Progenitor cell of endocrine pancreas (in vitro differentiated cells): ENCODE results near the gene ACAD9. TPM values are rescaled to one million over a fixed set of nuclear protein-coding genes. Genes with fewer than 3 reads are reported as not detected.

Experiments used
- DNase-seq: peaks from one replicate; pipeline ENCODE4 v3.0.0; 2021; ENCODE audit warnings: low spot score; ENCODE audit not compliant: unreplicated experiment
- H3K27ac Mint-ChIP-seq: 2 replicates; pipeline ENCODE4 v1.8.0; 2021; ENCODE audit warnings: mild to moderate bottlenecking, moderate library complexity, mixed read lengths
- H3K27me3 Mint-ChIP-seq: 2 replicates; pipeline ENCODE4 v1.8.0; 2021; ENCODE audit warnings: mixed read lengths
- H3K36me3 Mint-ChIP-seq: 2 replicates; pipeline ENCODE4 v1.8.0; 2022; ENCODE audit warnings: mixed read lengths; ENCODE audit not compliant: insufficient read depth
- H3K4me1 Mint-ChIP-seq: 2 replicates; pipeline ENCODE4 v1.8.0; 2021; ENCODE audit warnings: low read depth, mixed read lengths
- H3K4me3 Mint-ChIP-seq: 2 replicates; pipeline ENCODE4 v1.8.0; 2021; ENCODE audit warnings: low read depth, mild to moderate bottlenecking, moderate library complexity, mixed read lengths
- H3K9me3 Mint-ChIP-seq: 2 replicates; pipeline ENCODE4 v1.8.0; 2021; ENCODE audit warnings: low read depth, mixed read lengths
- CTCF ChIP-seq: fragments of 200-600 bp; sonication (generic); IDR thresholded peaks from one replicate; pipeline ENCODE4 v1.5.0; 2021; ENCODE audit warnings: antibody characterized with exemption, mild to moderate bottlenecking; ENCODE audit not compliant: unreplicated experiment
- total RNA-seq: library from RNA; stranded (reverse); gene quantifications from 2 replicates; pipeline ENCODE4 v1.2.1, GENCODE V29; 2021

Gene ACAD9
- total RNA-seq, 1 donor from 2014 or later = 57.0 TPM

GRCh38 chr3:128844502-128844901, 34.9 kb upstream of the ACAD9 start:
- no peak for TF ChIP-seq CTCF
- no peaks in the 10 kb centered on the region for H3K36me3 Mint-ChIP-seq
- H3K9me3 Mint-ChIP-seq = no peaks in the 10 kb centered on the region
- no peak for DNase-seq
- H3K27me3 Mint-ChIP-seq = no peaks in the 10 kb centered on the region
- H3K4me1 Mint-ChIP-seq = peaks cover 7% of the 10 kb centered on the region
- no peak overlapping the region for H3K4me3 Mint-ChIP-seq
- no peak overlapping the region for H3K27ac Mint-ChIP-seq

DNA sequence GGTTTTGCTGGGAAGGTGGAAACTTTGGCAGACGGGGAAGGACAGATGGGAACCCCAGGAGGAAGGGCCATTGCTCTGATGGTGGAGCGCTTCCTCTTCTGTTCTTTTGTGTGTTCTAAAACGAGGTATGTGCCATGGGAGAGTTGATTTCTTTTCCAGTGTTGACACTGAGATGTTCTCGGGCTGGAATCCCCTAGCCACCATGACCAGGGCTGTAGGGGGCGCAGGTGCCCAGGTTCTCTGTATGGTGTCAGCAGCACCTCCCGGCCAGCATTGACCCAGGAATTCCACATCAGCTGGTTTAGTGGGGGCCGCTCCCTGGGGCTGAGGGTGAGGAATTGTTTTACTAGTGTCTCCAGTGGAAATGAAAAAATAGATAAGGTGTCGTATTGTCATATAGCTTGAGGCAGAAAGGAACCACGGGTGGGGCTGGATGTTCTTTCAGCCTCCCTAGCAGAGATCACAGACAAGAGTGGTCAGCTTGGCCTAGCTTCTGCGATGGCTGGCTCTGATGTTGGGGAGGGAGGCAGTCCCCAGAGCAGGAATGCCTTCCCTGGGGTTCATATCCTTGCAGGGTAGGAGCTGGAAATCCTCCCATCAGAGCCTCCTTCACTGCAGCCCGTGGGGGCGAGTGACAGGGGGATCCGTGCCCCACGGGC, 34.2 kb upstream of the ACAD9 start:
- H3K27ac Mint-ChIP-seq = peak overlapping the region; percentile 33

GRCh38 chr3:128845778-128846485, 33.5 kb upstream of the ACAD9 start:
- Mint-ChIP-seq H3K4me1 (peaks cover 7% of the 10 kb centered on the region), H3K4me3 (peak overlapping the region; percentile 75), H3K27ac (peak overlapping the region; percentile 27), H3K27me3 (no peaks in the 10 kb centered on the region), H3K36me3 (no peaks in the 10 kb centered on the region), H3K9me3 (no peaks in the 10 kb centered on the region)
- peak; percentile 65 for DNase-seq
- peak; percentile 67 for TF ChIP-seq CTCF

More for the DNA sequence above, 34.2 kb upstream of the ACAD9 start:
- peak; percentile 35 for TF ChIP-seq CTCF
- Mint-ChIP-seq H3K27me3 (no peaks in the 10 kb centered on the region), H3K4me3 (peak overlapping the region; percentile 75), H3K4me1 (peaks cover 7% of the 10 kb centered on the region), H3K9me3 (no peaks in the 10 kb centered on the region), H3K36me3 (no peaks in the 10 kb centered on the region)
- no peak for DNase-seq

GRCh38 chr3:128846486-128846891, 32.9 kb upstream of the ACAD9 start:
- no peak overlapping the region for H3K4me3 Mint-ChIP-seq
- H3K4me1 Mint-ChIP-seq = peaks cover 7% of the 10 kb centered on the region
- no peaks in the 10 kb centered on the region for H3K27me3 Mint-ChIP-seq
- H3K27ac Mint-ChIP-seq = no peak overlapping the region
- no peaks in the 10 kb centered on the region for H3K36me3 Mint-ChIP-seq
- H3K9me3 Mint-ChIP-seq = no peaks in the 10 kb centered on the region
- DNase-seq = no peak
- TF ChIP-seq CTCF = no peak

DNA sequence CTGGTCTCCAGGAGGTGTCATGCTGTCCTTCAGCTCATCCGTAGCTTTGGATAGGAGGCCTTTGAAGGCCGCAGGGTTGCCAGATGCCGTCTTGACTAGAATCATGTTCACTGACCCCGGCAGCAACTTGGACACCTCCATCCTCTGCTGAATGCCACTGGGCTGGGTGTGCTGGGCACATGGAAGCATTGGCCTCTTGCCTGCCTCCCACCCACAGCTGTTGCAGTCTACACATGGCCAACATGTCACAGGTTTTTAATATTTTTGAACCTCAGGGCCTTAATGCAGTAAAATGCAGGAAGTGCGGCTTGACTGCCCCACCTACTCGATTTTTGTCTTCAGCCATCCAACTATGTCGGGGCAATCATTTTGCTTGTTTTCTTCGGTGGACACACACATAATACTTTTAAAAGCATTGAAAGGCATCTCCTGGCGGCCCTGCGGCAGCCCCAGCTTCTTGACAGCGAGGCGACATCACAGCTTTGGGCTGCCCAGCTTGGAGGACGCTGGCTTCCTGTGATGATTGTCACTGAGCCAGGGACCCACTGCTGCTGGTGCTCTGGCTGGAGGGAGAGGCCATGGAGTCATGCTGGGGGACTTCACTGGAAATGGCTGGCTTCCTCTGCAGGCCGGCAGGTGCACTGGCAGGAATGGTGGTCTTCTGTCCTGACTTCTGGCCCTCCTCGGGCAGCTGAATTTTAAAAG, 31.6 kb upstream of the ACAD9 start:
- no peak overlapping the region for H3K4me3 Mint-ChIP-seq
- peaks cover 7% of the 10 kb centered on the region for H3K4me1 Mint-ChIP-seq
- no peak for TF ChIP-seq CTCF
- DNase-seq = no peak
- no peak overlapping the region for H3K27ac Mint-ChIP-seq
- no peaks in the 10 kb centered on the region for H3K9me3 Mint-ChIP-seq
- no peaks in the 10 kb centered on the region for H3K27me3 Mint-ChIP-seq
- no peaks in the 10 kb centered on the region for H3K36me3 Mint-ChIP-seq
